ENCODE results near the gene ITSN1. TPM values are rescaled to one million over a fixed set of nuclear protein-coding genes. Genes with fewer than 3 reads are reported as not detected.

ITSN1 gene
- total and polyA plus RNA-seq, 2 of the 13 experiments (the other 11 are each of a cell fraction or from before 2014, with no cell fraction given): 26.1 to 33.8 TPM

GRCh38 chr21:33859373-33860102 is 217.2 kb downstream of the ITSN1 start:
- H3K27ac ChIP-seq (ENCODE audit: extremely low read length, insufficient read depth, low read length): no peak overlapping the region
- no peaks in the 10 kb centered on the region for H3K79me2 ChIP-seq (ENCODE audit: insufficient read depth, low read length)
- ChIA-PET POLR2A (no interaction called here), CTCF (ENCODE audit: low intra/inter-chr PET ratio, low total read pairs) (no interaction called here)
- no peak for FAIRE-seq
- H2AFZ ChIP-seq (ENCODE audit: low read length): no peak overlapping the region
- intact Hi-C loops (cut with micrococcal nuclease; ENCODE audit: unreplicated experiment): no loop called here
- no peaks in the 10 kb centered on the region for H3K36me3 ChIP-seq (replicated peaks in 1 of 2; ENCODE audit: control insufficient read depth in 1 of 2, insufficient read depth in 2 of 2, low read length in 2 of 2)
- H3K4me2 ChIP-seq (ENCODE audit: low read depth, low read length): no peak overlapping the region
- no peak for TF ChIP-seq EHMT2 (IDR thresholded peaks at IDR 0.05; ENCODE audit: borderline replicate concordance, low read depth, low read length)
- TF ChIP-seq ZNF790 (CRISPR knock-in tag; IDR thresholded peaks at IDR 0.05; ENCODE audit: borderline replicate concordance): no peak
- TF ChIP-seq SP140L (CRISPR knock-in tag; IDR thresholded peaks at IDR 0.05; ENCODE audit: borderline replicate concordance): no peak
- no peak for TF ChIP-seq ZNF263 (CRISPR knock-in tag; IDR thresholded peaks at IDR 0.05)
- TF ChIP-seq FUBP1 (CRISPR knock-in tag; IDR thresholded peaks at IDR 0.05; ENCODE audit: borderline replicate concordance): no peak
- no peak for TF ChIP-seq SRSF9 (IDR thresholded peaks at IDR 0.05; ENCODE audit: borderline replicate concordance, insufficient read depth, low read depth, low read length, poor library complexity, severe bottlenecking)
- no peak for TF ChIP-seq JUND (CRISPR knock-in tag; IDR thresholded peaks at IDR 0.05)
- TF ChIP-seq HNF1B (CRISPR knock-in tag; IDR thresholded peaks at IDR 0.05): no peak
- no peak for TF ChIP-seq ZNF18 (CRISPR knock-in tag; IDR thresholded peaks at IDR 0.05; ENCODE audit: insufficient replicate concordance)
- no peak for TF ChIP-seq SMAD1 (CRISPR knock-in tag; IDR thresholded peaks at IDR 0.05; ENCODE audit: borderline replicate concordance, low read depth)
- no peak for TF ChIP-seq CENPX (CRISPR knock-in tag; IDR thresholded peaks at IDR 0.05)
- TF ChIP-seq FOXK2 (IDR thresholded peaks at IDR 0.05): no peak
- TF ChIP-seq GLMP (CRISPR knock-in tag; IDR thresholded peaks at IDR 0.05; ENCODE audit: borderline replicate concordance): no peak
- H3K9ac ChIP-seq (ENCODE audit: insufficient read depth, low read depth, low read length): no peak overlapping the region
- no peak for ATAC-seq
- no peak for DNase-seq (ENCODE audit: low spot score)
- no peaks in the 10 kb centered on the region for H4K20me1 ChIP-seq (ENCODE audit: insufficient read depth, low read length)
- WGBS (ENCODE audit: low lambda C conversion rate): 54% methylated on average over 11 of the region's 18 CpGs
- in situ Hi-C loops (cut with HindIII; ENCODE audit: extremely low pct_ligation_motif_present, low pct_unique_long_range_greater_than_20kb): no loop called here
- H3K9me3 ChIP-seq (ENCODE audit: low read length): no peaks in the 10 kb centered on the region
- H3K27me3 ChIP-seq (ENCODE audit: control insufficient read depth in 1 of 2, insufficient read depth in 2 of 2, low read length in 2 of 2): peaks cover 0 to 18% of the 10 kb centered on the region in 2 experiments; a peak in 4 of 5 replicates
- BruUV-seq (replicated peaks): no TSS peak
- peaks cover 18% of the 10 kb centered on the region for H3K4me1 ChIP-seq (ENCODE audit: insufficient read depth, low read length)
- H3K4me3 ChIP-seq (replicated peaks in 1 of 3; ENCODE audit: insufficient read depth in 1 of 3, low read depth in 2 of 3, low read length in 3 of 3): no peak overlapping the region
